Caco-2 (cell line): ENCODE results near the gene FAM83C. TPM values are rescaled to one million over a fixed set of nuclear protein-coding genes. Genes with fewer than 3 reads are reported as not detected.

Source experiments
- BruUV-seq: library from RNA; stranded (reverse); fragments of 400-500 nt; replicated peaks from 2 replicates; lab custom pipeline; 2021; lab: Mats Ljungman, UMichigan
- CTCF ChIA-PET: fragments of 300-600 bp; sonication (Branson Sonifier 250); formaldehyde crosslinking; loops from one replicate; lab custom pipeline; 2022; ENCODE audit warnings: antibody characterized with exemption; lab: Charles Lee
- POLR2A ChIA-PET: fragments of 300-600 bp; sonication (Branson Sonifier 250); formaldehyde crosslinking; loops from one replicate; lab custom pipeline; 2022; ENCODE audit warnings: antibody characterized with exemption; lab: Charles Lee
- DNase-seq, 2 experiments: peaks; one replicate each; pipeline versions ENCODE4 v3.0.0 to v3.0.0-alpha.2; 2020 to 2022
- H3K27me3 ChIP-seq: replicated peaks from 2 replicates; pipeline ENCODE4 v1.6.0; 2011; ENCODE audit warnings: low read length; ENCODE audit not compliant: control insufficient read depth, insufficient read depth
- H3K36me3 ChIP-seq: 2 replicates; pipeline ENCODE4 v1.5.1; 2011; ENCODE audit warnings: low read length; ENCODE audit not compliant: control insufficient read depth, insufficient read depth
- H3K4me1 ChIP-seq: fragments of 250-450 bp; sonication (Bioruptor Pico); 2 replicates; pipeline ENCODE4 v1.5.1; 2020; ENCODE audit warnings: mild to moderate bottlenecking
- H3K4me3 ChIP-seq: 2 replicates; pipeline ENCODE4 v1.5.1; 2011; ENCODE audit warnings: low read depth, mild to moderate bottlenecking, control low read depth, low read length
- H3K9me3 ChIP-seq: fragments of 250-450 bp; sonication (Bioruptor Pico); 2 replicates; pipeline ENCODE4 v1.5.1; 2020; ENCODE audit warnings: mild to moderate bottlenecking, moderate library complexity
- H3K27ac Mint-ChIP-seq: one replicate; pipeline ENCODE4 v1.8.0; 2022; ENCODE audit warnings: mixed read lengths; ENCODE audit not compliant: unreplicated experiment
- H3K27me3 Mint-ChIP-seq: one replicate; pipeline ENCODE4 v1.8.0; 2022; ENCODE audit warnings: mixed read lengths; ENCODE audit not compliant: insufficient read depth, unreplicated experiment
- H3K36me3 Mint-ChIP-seq: one replicate; pipeline ENCODE4 v1.8.0; 2022; ENCODE audit warnings: mild to moderate bottlenecking, mixed read lengths; ENCODE audit not compliant: insufficient read depth, unreplicated experiment
- H3K4me1 Mint-ChIP-seq: one replicate; pipeline ENCODE4 v1.8.0; 2022; ENCODE audit warnings: low read depth, mixed read lengths; ENCODE audit not compliant: unreplicated experiment
- H3K4me3 Mint-ChIP-seq: one replicate; pipeline ENCODE4 v1.8.0; 2022; ENCODE audit warnings: mild to moderate bottlenecking, moderate library complexity, mixed read lengths; ENCODE audit not compliant: unreplicated experiment
- H3K9me3 Mint-ChIP-seq: one replicate; pipeline ENCODE4 v1.8.0; 2022; ENCODE audit warnings: mixed read lengths; ENCODE audit not compliant: unreplicated experiment
- CTCF ChIP-seq, 2 experiments: fragments of 200-600 bp in 1 of 2; IDR thresholded peaks; 1 replicate in 1 of 2; 2 replicates in 1 of 2; pipeline versions ENCODE4 v1.5.1 to v1.8.0; 2011 to 2022; ENCODE audit warnings: antibody characterized with exemption in 1 of 2, control low read depth in 1 of 2, inconsistent platforms in 1 of 2, low read depth in 1 of 2, low read length in 1 of 2, mild to moderate bottlenecking in 1 of 2, moderate library complexity in 1 of 2; ENCODE audit not compliant: insufficient read depth in 1 of 2, severe bottlenecking in 1 of 2, unreplicated experiment in 1 of 2
- intact Hi-C: fragments of 100-400 bp; cut with micrococcal nuclease; formaldehyde crosslinking; loops from one replicate; pipeline ENCODE4 v1.10.0; 2022; ENCODE audit not compliant: unreplicated experiment
- total RNA-seq: library from RNA; stranded (reverse); gene quantifications from 2 replicates; pipeline ENCODE4 v1.2.3, GENCODE V29; 2022

The FAM83C gene
- total RNA-seq, 1 experiment from 2014 or later, result not detected

DNA sequence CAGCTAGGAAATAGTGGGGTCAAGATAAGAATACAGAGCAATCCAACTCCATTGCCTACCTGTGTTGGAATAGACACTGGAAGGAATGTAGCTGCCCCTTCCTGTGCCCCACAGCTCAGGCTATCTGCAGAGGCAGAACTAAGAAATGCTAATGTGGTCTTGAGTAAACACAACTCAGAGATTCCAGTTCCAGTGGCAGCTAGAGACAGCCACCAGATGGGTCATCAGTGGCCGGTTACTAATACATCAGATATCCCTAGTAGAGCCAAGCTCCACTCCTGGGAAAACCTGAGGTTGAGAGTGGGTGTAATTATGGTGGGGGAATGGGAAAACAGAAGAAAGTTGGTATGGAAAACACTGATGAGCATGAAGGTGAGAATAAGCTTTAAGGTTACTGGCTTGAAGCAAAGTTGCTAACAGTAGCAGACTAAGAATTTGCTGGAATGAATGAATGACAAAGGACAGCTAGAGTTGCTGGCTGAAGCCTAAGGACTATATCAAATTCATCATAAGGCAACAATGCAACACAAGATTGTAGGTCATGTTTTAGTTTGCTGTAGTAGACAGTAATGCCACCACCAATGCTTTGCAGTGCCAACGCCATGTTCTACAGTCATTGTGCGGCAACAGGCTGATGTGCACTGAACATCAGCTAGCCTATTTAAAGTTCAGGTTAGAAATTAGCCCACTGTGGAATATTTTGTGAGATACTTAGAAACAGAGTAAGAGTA, 28.3 kb upstream of the FAM83C start:
- peak; percentile 88 to 95 for DNase-seq
- no peaks in the 10 kb centered on the region for H3K27me3 Mint-ChIP-seq
- TF ChIP-seq CTCF (IDR thresholded peaks at IDR 0.05; ENCODE audit: insufficient read depth in 1 of 2, low read depth in 1 of 2, low read length in 1 of 2, severe bottlenecking in 1 of 2, unreplicated experiment in 1 of 2), result no peak
- no peaks in the 10 kb centered on the region for H3K36me3 ChIP-seq
- peaks cover 45% of the 10 kb centered on the region for H3K4me1 Mint-ChIP-seq
- no peaks in the 10 kb centered on the region for H3K9me3 Mint-ChIP-seq
- peak overlapping the region; percentile 86 for H3K27ac Mint-ChIP-seq
- POLR2A ChIA-PET, result interaction anchor here (0.5 to 2.6 kb wide), 9 partner anchors 11 to 451 kb away, joined by 3 to 18 read pairs (median 5); partner anchors contain the start of genes CEP250, EIF6, PHF20 and UQCC1
- no peak overlapping the region for H3K4me3 ChIP-seq
- no peaks in the 10 kb centered on the region for H3K27me3 ChIP-seq
- CTCF ChIA-PET, result interaction anchor here (0.5 to 5.1 kb wide), 15 partner anchors 9 to 444 kb away, joined by 3 to 78 read pairs (median 4); partner anchors contain the start of genes ACSS2, EIF6 and RBM39
- BruUV-seq, result TSS peak; percentile 96
- intact Hi-C loops, result loop anchor here (1.0 to 10.0 kb wide), 2 partner anchors 13 to 294 kb away; partner anchors contain the start of gene SPAG4
- peak overlapping the region; percentile 31 for H3K4me3 Mint-ChIP-seq
- peaks cover 57% of the 10 kb centered on the region for H3K4me1 ChIP-seq
- H3K9me3 ChIP-seq, result no peaks in the 10 kb centered on the region
- H3K36me3 Mint-ChIP-seq, result no peaks in the 10 kb centered on the region

DNA sequence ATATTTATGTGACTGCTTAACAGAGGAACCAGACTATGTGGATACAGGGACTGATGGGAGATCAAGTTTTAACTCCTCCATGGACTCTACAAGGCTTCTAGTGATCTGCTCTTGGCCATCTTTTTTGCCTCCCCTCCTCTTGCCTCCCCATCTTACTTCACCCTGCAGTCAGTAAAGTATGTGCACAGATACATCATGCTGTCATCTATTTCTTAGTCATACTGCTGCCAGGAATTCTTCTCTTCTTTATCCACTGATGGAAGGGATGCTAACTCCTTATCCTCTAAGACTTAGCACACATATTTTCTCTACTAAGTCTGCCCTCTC, 27.6 kb upstream of the FAM83C start:
- no peak for DNase-seq
- intact Hi-C loops, result loop anchor here (1.0 to 10.0 kb wide), 3 partner anchors 7 to 295 kb away; partner anchors contain the start of gene SPAG4
- peak overlapping the region; percentile 31 for H3K4me3 Mint-ChIP-seq
- TSS peak; percentile 82 for BruUV-seq
- POLR2A ChIA-PET, result interaction anchor here (0.6 to 2.6 kb wide), 8 partner anchors 10 to 136 kb away, joined by 3 to 18 read pairs (median 6); partner anchors contain the start of genes CEP250, EIF6 and UQCC1
- H3K36me3 ChIP-seq, result no peaks in the 10 kb centered on the region
- H3K4me3 ChIP-seq, result no peak overlapping the region
- H3K27ac Mint-ChIP-seq, result peak overlapping the region; percentile 86
- CTCF ChIA-PET, result interaction anchor here (0.5 to 5.1 kb wide), 15 partner anchors 9 to 443 kb away, joined by 3 to 78 read pairs (median 4); partner anchors contain the start of genes ACSS2 and EIF6
- H3K9me3 Mint-ChIP-seq, result no peaks in the 10 kb centered on the region
- TF ChIP-seq CTCF (IDR thresholded peaks at IDR 0.05; ENCODE audit: insufficient read depth in 1 of 2, low read depth in 1 of 2, low read length in 1 of 2, severe bottlenecking in 1 of 2, unreplicated experiment in 1 of 2), result no peak
- H3K27me3 ChIP-seq, result no peaks in the 10 kb centered on the region
- H3K27me3 Mint-ChIP-seq, result no peaks in the 10 kb centered on the region
- H3K4me1 Mint-ChIP-seq, result peaks cover 45% of the 10 kb centered on the region
- no peaks in the 10 kb centered on the region for H3K9me3 ChIP-seq
- peaks cover 7% of the 10 kb centered on the region for H3K36me3 Mint-ChIP-seq
- H3K4me1 ChIP-seq, result peaks cover 52% of the 10 kb centered on the region

GRCh38 chr20:35319192-35319870, 27.1 kb upstream of the FAM83C start:
- Histone ChIP-seq H3K27me3 (no peaks in the 10 kb centered on the region), H3K4me1 (peaks cover 55% of the 10 kb centered on the region), H3K9me3 (no peaks in the 10 kb centered on the region), H3K36me3 (no peaks in the 10 kb centered on the region), H3K4me3 (no peak overlapping the region)
- peak in 1 of 2 experiments; percentile 71 for DNase-seq
- Mint-ChIP-seq H3K9me3 (no peaks in the 10 kb centered on the region), H3K27ac (peak overlapping the region; percentile 86), H3K27me3 (no peaks in the 10 kb centered on the region), H3K4me3 (peak overlapping the region; percentile 31), H3K36me3 (peaks cover 10% of the 10 kb centered on the region), H3K4me1 (peaks cover 48% of the 10 kb centered on the region)
- BruUV-seq, result no TSS peak
- intact Hi-C loops, result loop anchor here (1.0 kb wide), 1 partner anchor 8 kb away; no protein-coding TSS in a partner anchor
- ChIA-PET POLR2A (no interaction called here), CTCF (interaction anchor here (0.6 to 5.1 kb wide), 5 partner anchors 10 to 56 kb away, joined by 3 to 78 read pairs (median 4); no protein-coding TSS in a partner anchor)
- no peak for TF ChIP-seq CTCF (IDR thresholded peaks at IDR 0.05; ENCODE audit: insufficient read depth in 1 of 2, low read depth in 1 of 2, low read length in 1 of 2, severe bottlenecking in 1 of 2, unreplicated experiment in 1 of 2)
